GM12878 (cell line): ENCODE results near the gene USP21. TPM values are rescaled to one million over a fixed set of nuclear protein-coding genes. Genes with fewer than 3 reads are reported as not detected.

ENCODE experiments used
- ATAC-seq: fragments of 200-7000 bp; cut with Tn5 transposase; 3 replicates; pipeline ENCODE4 v1.9.1; 2020; ENCODE audit warnings: mild to moderate bottlenecking, moderate library complexity
- BruUV-seq: library from RNA; stranded (reverse); fragments of 400-500 nt; replicated peaks from 2 replicates; lab custom pipeline; 2021; lab: Mats Ljungman, UMichigan
- CTCF ChIA-PET: fragments of 300-600 bp; sonication (Branson Sonifier 250); formaldehyde crosslinking; extraction: SDS; loops from one replicate; lab custom pipeline; 2021; ENCODE audit warnings: inconsistent platforms; lab: Yijun Ruan, JAX
- POLR2A ChIA-PET: fragments of 350-600 bp; formaldehyde crosslinking; extraction: SDS; loops from one replicate; lab custom pipeline; 2021; ENCODE audit warnings: inconsistent platforms; lab: Charles Lee
- RAD21 ChIA-PET: fragments of 300-600 bp; sonication (Branson Sonifier 250); formaldehyde crosslinking; loops from one replicate; lab custom pipeline; 2023; ENCODE audit warnings: antibody characterized with exemption; ENCODE audit not compliant: unreplicated experiment; lab: Charles Lee
- SMC1A ChIA-PET: fragments of 300-600 bp; sonication (Branson Sonifier 250); formaldehyde crosslinking; loops from one replicate; lab custom pipeline; 2023; ENCODE audit not compliant: unreplicated experiment, uncharacterized antibody; lab: Charles Lee
- DNase-seq: peaks from one replicate; pipeline ENCODE4 v3.0.0-alpha.2; 2011; ENCODE audit warnings: low read depth, low spot score
- FAIRE-seq: peaks from 3 replicates; lab custom pipeline; 2011; peaks lifted over from hg19 to GRCh38; lab: Jason Lieb, UNC
- H2AFZ ChIP-seq: 2 replicates; pipeline ENCODE4 v1.6.0; 2011; ENCODE audit warnings: low read depth, low read length, control low read depth; ENCODE audit not compliant: control insufficient read depth
- H3K27ac ChIP-seq: 2 replicates; pipeline ENCODE4 v1.5.1; 2011; ENCODE audit warnings: control low read depth; ENCODE audit not compliant: control insufficient read depth, insufficient read depth
- H3K27me3 ChIP-seq, 2 experiments: replicated peaks in 1 of 2; 2 replicates each; pipeline versions ENCODE4 v1.6.0 to v1.6.1; 2011; ENCODE audit warnings: low read length in 1 of 2; ENCODE audit not compliant: control insufficient read depth in 2 of 2, insufficient read depth in 2 of 2
- H3K36me3 ChIP-seq, 2 experiments: 2 replicates each; pipeline ENCODE4 v1.5.1; 2011; ENCODE audit warnings: low read length in 1 of 2; ENCODE audit not compliant: control insufficient read depth in 2 of 2, insufficient read depth in 2 of 2
- H3K4me1 ChIP-seq: 2 replicates; pipeline ENCODE4 v1.6.1; 2011; ENCODE audit warnings: mild to moderate bottlenecking, low read length, moderate library complexity, mixed read lengths; ENCODE audit not compliant: control insufficient read depth, insufficient read depth
- H3K4me2 ChIP-seq: 2 replicates; pipeline ENCODE4 v1.6.0; 2011; ENCODE audit warnings: control low read depth; ENCODE audit not compliant: control insufficient read depth, insufficient read depth
- H3K4me3 ChIP-seq: fragments of 200-600 bp; sonication (generic); 2 replicates; pipeline ENCODE4 v1.5.1; 2016
- H3K79me2 ChIP-seq: 2 replicates; pipeline ENCODE4 v1.6.0; 2011; ENCODE audit warnings: low read length; ENCODE audit not compliant: control insufficient read depth, insufficient read depth
- H3K9ac ChIP-seq: 2 replicates; pipeline ENCODE4 v1.8.0; 2011; ENCODE audit warnings: low read length, control low read depth, mixed read lengths; ENCODE audit not compliant: control insufficient read depth, insufficient read depth
- H3K9me3 ChIP-seq: replicated peaks from 3 replicates; pipeline ENCODE4 v1.5.1; 2011; ENCODE audit warnings: mild to moderate bottlenecking, low read length; ENCODE audit not compliant: control insufficient read depth, insufficient read depth
- H4K20me1 ChIP-seq: 2 replicates; pipeline ENCODE4 v1.6.0; 2011; ENCODE audit not compliant: control insufficient read depth, insufficient read depth
- ATF7 ChIP-seq: fragments of 450-650 bp; IDR thresholded peaks from 2 replicates; pipeline ENCODE4 v1.6.1; 2016; ENCODE audit warnings: low read depth, mild to moderate bottlenecking
- CTCF ChIP-seq, 3 experiments: IDR thresholded peaks in 2 of 3; conservative IDR thresholded peaks in 1 of 3; 2 replicates each; pipeline ENCODE4 v1.5.1; 2011; ENCODE audit warnings: low read depth in 3 of 3, low read length in 3 of 3, mild to moderate bottlenecking in 3 of 3, control low read depth in 2 of 3, moderate library complexity in 2 of 3, inconsistent platforms in 1 of 3, mixed read lengths in 1 of 3; ENCODE audit not compliant: control insufficient read depth in 2 of 3, insufficient read depth in 1 of 3; ENCODE audit errors: extremely low read depth in 1 of 3
- GATAD2B ChIP-seq: fragments of 450-650 bp; conservative IDR thresholded peaks from 2 replicates; pipeline ENCODE4 v1.6.1; 2017; ENCODE audit warnings: low read depth, mild to moderate bottlenecking, moderate library complexity
- HCFC1 ChIP-seq: fragments of 150-350 bp; IDR thresholded peaks from 2 replicates; pipeline ENCODE4 v1.6.1; 2014; ENCODE audit warnings: low read length
- HDAC6 ChIP-seq: fragments of 200-600 bp; sonication (generic); IDR thresholded peaks from one replicate; pipeline ENCODE4 v1.8.0; 2017; ENCODE audit warnings: antibody characterized with exemption; ENCODE audit not compliant: unreplicated experiment
- IKZF1 ChIP-seq: fragments of 450-650 bp; conservative IDR thresholded peaks from 2 replicates; pipeline ENCODE4 v1.6.1; 2017; ENCODE audit warnings: antibody characterized with exemption, mild to moderate bottlenecking
- MAX ChIP-seq: IDR thresholded peaks from 2 replicates; pipeline ENCODE4 v1.6.1; 2012; ENCODE audit warnings: low read depth, low read length, improper control_type of control experiment
- PKNOX1 ChIP-seq: fragments of 450-650 bp; IDR thresholded peaks from 2 replicates; pipeline ENCODE4 v1.6.1; 2016; ENCODE audit warnings: mild to moderate bottlenecking
- RAD21 ChIP-seq: IDR thresholded peaks from 2 replicates; pipeline ENCODE4 v1.6.1; 2011; ENCODE audit warnings: mild to moderate bottlenecking, low read depth, low read length, moderate library complexity; ENCODE audit not compliant: insufficient read depth
- YY1 ChIP-seq: IDR thresholded peaks from 2 replicates; pipeline ENCODE4 v1.6.1; 2011; ENCODE audit warnings: low read depth, mild to moderate bottlenecking, low read length
- ZNF24 ChIP-seq: fragments of 450-650 bp; IDR thresholded peaks from 2 replicates; pipeline ENCODE4 v1.6.1; 2017; ENCODE audit warnings: antibody characterized with exemption, mild to moderate bottlenecking
- WGBS: methylation state at CpG from one replicate; pipeline ENCODE4 v1.1.6; 2016; ENCODE audit warnings: low lambda C conversion rate; ENCODE audit not compliant: insufficient replicate concordance, insufficient coverage; ENCODE audit errors: missing lambda C conversion rate; 5-methylcytosine and 5-hydroxymethylcytosine counted together
- in situ Hi-C: fragments of 300-500 bp; cut with MboI; formaldehyde crosslinking; loops from 9 replicates; pipeline ENCODE4 v1.14.3; 2018; ENCODE audit warnings: mixed read lengths
- intact Hi-C: fragments of 100-400 bp; cut with micrococcal nuclease; formaldehyde crosslinking; loops from one replicate; pipeline ENCODE4 v1.14.2; 2022; ENCODE audit not compliant: unreplicated experiment
- polyA plus RNA-seq, 11 experiments: library from polyadenylated mRNA; depleted of rRNA in 4 of 11; unstranded in 6 of 11; stranded (reverse) in 5 of 11; fragments of >200 nt; fragmentation: Nextera tagmentation in 4 of 11; fragmentation: Illumina TruSeq in 1 of 11; extraction: Ambion mirVana in 4 of 11; extraction: Trizol in 1 of 11; gene quantifications; 1 replicate in 1 of 11; 2 replicates in 10 of 11; pipeline versions ENCODE4 v1.2.1 to v1.2.3, GENCODE V29; 2011 to 2016; ENCODE audit warnings: inconsistent platforms in 2 of 11, missing spikeins in 2 of 11, low read depth in 1 of 11
- total RNA-seq, 4 experiments: library from RNA; depleted of rRNA in 3 of 4; stranded (reverse); fragments of >200 nt in 3 of 4; fragmentation: Illumina TruSeq in 1 of 4; extraction: Trizol in 1 of 4; gene quantifications; 2 replicates each; pipeline versions ENCODE4 v1.2.1 to v1.2.3, GENCODE V29; 2013 to 2021

USP21 gene
- total and polyA plus RNA-seq, 10 of the 15 experiments (the other 5 are each of a cell fraction or from before 2014, with no cell fraction given): 3.2 to 28.6 (median 16.6) TPM

GRCh38 chr1:161117759-161118581 is 41.3 kb upstream of the USP21 start, which contains the start of the genes NIT1 and PFDN2 (continued):
- TF ChIP-seq ZNF24 (no peak), HCFC1 (peak; percentile 44; the same call in 1 of the 2 replicates), RAD21 (no peak), GATAD2B (peak; percentile 79), MAX (no peak)

GRCh38 chr1:161119092-161119903 is 40.0 kb upstream of the USP21 start:
- Histone ChIP-seq H3K4me2 (peak overlapping the region; percentile 70), H3K9me3 (no peaks in the 10 kb centered on the region), H2AFZ (no peak overlapping the region), H3K27ac (peak overlapping the region; percentile 90), H3K27me3 (no peaks in the 10 kb centered on the region), H3K9ac (peak overlapping the region; percentile 89; the same call in 1 of the 2 replicates), H3K4me1 (peaks cover 19% of the 10 kb centered on the region), H4K20me1 (no peaks in the 10 kb centered on the region), H3K36me3 (peaks cover 16% of the 10 kb centered on the region in 2 experiments), H3K79me2 (peaks cover 50% of the 10 kb centered on the region), H3K4me3 (peak overlapping the region; percentile 74)
- FAIRE-seq (peak; percentile 98), DNase-seq (no peak), ATAC-seq (peak; percentile 80)
- SMC1A ChIA-PET: interaction anchor here (0.5 to 1.6 kb wide), 3 partner anchors 13 to 36 kb away, joined by 3 to 4 read pairs (median 3); partner anchors contain the start of gene DEDD
- 48% methylated on average over 10 of the region's 10 CpGs for WGBS
- POLR2A ChIA-PET: interaction anchor here (0.8 to 3.1 kb wide), 5 partner anchors 10 to 55 kb away, joined by 3 to 24 read pairs (median 4); partner anchors contain the start of genes ARHGAP30 and DEDD
- BruUV-seq: no TSS peak
- intact Hi-C loops: loop anchor here (5.0 kb wide), 1 partner anchor 72 kb away; the partner anchor contains the start of gene USF1
- RAD21 ChIA-PET: interaction anchor here (0.5 to 1.4 kb wide), 2 partner anchors 13 to 46 kb away, joined by 3 to 5 read pairs; partner anchors contain the start of gene DEDD
- in situ Hi-C loops: no loop called here
- CTCF ChIA-PET: interaction anchor here (0.7 kb wide), 1 partner anchor 20 kb away, joined by 3 read pairs; no protein-coding TSS in a partner anchor
- TF ChIP-seq YY1 (0 out of 2 replicates have a peak, but pooled peaks have one; percentile 25), HDAC6 (no peak), CTCF (IDR thresholded peaks at IDR 0.05 in 2 of 3, conservative IDR thresholded peaks at IDR 0.05 in 1 of 3; ENCODE audit: control insufficient read depth in 2 of 3, extremely low read depth in 1 of 3, insufficient read depth in 1 of 3, low read depth in 3 of 3, low read length in 3 of 3) (peak; percentile 47 to 63 (median 48); a peak in 5 of 6 replicates), MAX (0 out of 2 replicates have a peak, but pooled peaks have one; percentile 27), IKZF1 (0 out of 2 replicates have a peak, but pooled peaks have one; percentile 21), PKNOX1 (0 out of 2 replicates have a peak, but pooled peaks have one; percentile 16), ATF7 (peak; percentile 57)
